Activated CD4-positive, alpha-beta T cell treated with anti-CD3 and anti-CD28 coated beads, Interleukin-2, amount 50 U/mL, for 24 hours (primary cell): ENCODE results near the gene NHLH1.
"Not testable (repeated sequence)": the region's sequence is repeated elsewhere in the genome, so short reads cannot be mapped to it uniquely, and the experiment has no call there.

Experiments used
- DNase-seq, 2 donors: peaks; one replicate each; pipeline ENCODE4 v3.0.0-alpha.2; 2020; ENCODE audit warnings: low read depth in 1 of 2, low spot score in 1 of 2

Gene NHLH1

DNA sequence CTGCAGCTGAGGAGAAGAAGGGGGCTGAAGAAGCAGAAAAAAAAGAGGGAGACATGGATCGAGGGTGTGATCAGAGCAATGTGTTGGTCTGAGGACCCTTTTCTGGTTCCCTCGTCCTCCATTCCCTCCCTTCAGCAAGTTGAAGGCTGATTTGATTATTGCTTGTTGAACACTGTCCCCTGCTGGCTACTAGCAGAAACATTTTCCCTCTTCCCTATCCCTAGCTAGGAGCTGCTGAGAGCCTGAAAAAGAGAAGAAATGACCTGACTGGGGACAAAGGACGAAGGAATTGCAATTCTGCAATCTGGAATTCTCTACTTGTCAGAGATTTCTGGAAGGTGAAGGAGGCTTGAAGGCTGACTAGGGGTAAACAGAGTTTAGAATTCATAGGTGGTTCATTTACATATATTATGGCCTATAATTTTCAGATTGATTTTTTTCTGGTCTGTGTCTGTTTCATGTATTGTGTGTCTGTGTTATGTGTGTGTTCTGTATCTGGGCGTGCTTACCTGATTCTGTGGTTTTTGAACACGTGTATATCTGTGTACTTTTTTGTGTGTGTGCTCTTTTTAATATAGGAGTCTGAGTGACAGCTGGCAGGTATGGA lies 9.8 kb downstream of the NHLH1 start:
- peak in 1 of 2 donors; percentile 15 for DNase-seq

DNA sequence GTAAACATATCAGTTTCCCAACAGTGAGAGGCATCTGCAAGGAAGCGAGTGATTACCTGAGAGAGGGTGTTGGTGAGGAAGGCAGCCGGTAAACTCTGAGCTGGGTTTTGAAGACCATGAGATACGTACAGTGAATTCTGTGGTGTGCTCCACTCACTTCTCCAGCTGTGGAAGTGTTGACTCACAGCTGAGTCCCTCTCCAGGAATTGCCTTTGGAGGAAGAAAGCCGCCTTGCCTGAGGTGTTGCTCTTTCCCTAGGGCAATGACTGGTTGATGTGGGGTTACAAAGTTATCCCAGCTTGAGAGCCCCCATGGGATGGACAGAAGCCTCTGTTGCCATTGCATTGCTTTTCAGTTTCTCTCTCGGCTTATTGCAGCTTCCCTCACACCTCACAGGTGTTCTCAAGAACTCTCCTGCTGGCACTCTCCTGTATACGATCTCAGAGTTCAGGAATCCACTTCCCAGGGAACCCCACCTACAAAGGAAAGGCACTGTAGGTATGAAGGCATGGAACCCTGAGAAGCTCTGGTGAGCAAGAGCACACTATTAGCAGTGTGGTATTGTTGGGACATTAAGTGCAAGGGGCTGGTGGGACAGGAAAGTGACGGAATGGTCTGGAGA lies 10.8 kb downstream of the NHLH1 start:
- DNase-seq = no peak

DNA sequence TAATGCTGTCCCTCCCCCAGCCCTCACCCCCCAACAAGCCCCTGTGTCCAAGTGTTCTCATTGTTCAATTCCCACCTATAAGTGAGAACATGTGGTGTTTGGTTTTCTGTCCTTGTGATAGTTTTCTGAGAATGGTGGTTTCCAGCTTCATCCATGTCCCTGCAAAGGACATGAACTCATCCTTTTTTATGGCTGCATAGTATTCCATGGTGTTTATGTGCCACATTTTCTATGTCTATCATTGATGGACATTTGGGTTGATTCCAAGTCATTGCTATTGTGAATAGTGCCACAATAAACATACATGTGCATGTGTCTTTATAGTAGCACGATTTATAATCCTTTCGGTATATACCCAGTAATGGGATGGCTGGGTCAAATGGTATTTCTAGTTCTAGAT lies 17.9 kb downstream of the NHLH1 start:
- not testable (repeated sequence) for DNase-seq

DNA sequence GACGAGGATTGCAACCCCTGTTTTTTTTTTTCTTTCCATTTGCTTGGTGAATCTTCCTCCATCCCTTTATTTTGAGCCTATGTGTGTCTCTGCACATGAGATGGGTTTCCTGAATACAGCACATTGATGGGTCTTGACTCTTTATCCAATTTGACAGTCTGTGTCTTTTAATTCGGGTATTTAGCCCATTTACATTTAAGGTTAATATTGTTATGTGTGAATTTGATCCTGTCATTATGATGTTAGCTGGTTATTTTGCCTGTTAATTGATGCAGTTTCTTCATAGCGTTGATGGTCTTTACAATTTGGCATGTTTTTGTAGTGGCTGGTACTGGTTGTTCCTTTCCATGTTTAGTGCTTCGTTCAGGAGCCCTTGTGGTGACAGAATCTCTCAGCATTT lies 21.5 kb downstream of the NHLH1 start:
- not testable (repeated sequence) for DNase-seq

DNA sequence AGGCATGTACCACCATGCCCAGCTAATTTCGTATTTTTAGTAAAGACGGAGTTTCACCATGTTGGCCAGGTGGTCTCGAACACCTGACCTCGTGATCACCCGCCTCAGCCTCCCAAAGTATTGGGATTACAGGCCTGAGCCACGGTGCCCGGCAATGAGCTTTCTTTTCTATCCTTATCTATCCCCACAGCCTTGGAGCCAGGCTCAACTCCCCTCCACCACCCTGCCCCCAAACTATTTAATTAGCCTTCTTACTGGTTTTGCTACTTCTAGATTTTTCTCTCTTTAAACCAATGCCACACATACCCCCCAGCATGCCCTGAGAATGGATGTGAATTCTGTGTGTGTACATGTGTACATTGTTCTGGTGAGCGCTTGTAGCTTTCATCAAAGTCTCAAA lies 27.8 kb downstream of the NHLH1 start:
- DNase-seq = no peak

DNA sequence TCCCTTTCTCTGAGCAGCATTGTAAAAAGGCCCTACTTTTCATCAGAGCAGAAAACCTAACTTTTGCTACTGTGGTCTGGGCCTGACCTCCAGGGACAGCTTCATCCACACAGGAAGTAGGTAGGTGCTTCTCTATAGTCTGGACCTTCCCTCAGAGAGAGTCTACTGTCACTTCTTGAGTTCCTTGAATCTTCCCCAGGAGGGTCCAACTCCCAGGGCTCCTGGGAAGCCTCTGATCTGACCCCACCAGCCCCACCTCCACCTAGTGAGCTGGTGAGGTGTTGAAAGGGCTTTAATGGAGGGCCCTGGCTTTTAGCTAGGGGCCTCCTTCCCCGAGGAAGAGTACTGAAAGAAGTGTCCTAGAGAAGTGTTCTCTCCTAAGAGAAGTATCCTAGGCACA lies 30.8 kb downstream of the NHLH1 start:
- DNase-seq = no peak

DNA sequence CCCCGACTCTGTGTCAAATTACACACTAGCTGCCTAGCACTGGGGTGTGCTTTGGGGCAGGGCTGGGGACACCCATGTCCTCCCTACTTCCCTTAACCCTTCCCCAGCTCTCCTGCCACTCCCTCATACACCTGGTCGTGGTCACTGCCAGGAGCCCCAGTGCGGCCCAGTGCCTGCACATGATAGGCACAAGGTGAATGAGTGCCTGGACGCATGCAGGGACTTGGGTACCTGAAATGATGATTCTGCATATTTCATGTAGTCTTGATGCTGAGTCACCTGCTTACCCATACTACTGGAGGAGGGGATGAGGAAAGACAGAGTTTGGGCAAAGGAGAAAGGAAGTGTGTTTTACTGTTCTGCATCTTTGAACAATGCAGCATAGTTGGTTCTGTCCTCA lies 32.0 kb downstream of the NHLH1 start:
- no peak for DNase-seq

DNA sequence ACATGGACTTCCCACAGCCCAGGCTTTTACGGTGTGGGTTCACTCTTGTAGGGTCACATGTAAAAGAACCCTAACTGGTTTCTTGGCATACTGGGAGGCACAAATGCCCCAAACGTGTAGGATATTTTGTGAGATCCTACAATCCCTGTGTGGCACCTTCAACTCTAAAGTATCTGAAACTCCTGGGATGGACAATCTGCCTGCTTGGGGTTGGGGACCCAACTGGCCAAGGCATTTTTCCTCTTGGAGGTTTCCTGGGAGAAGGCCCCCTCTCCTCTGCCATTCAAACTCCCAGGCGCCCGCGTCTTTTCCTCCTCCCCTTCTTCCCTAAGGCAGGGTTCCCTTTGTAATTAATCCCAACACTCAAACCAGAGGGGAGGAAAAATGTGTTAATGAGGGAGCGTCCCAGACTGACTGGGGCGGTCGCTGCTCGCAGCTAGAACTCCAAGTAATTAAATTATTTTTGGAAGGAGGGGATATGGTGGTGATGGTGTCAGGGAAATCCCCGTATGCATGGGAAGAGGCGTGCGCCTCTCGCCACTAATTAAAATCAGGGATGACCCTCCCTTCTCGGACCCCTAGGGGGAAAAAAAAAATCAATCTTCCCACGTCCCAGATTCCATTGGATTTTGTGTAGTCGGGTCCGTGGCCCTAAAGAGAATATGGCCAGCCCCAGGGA lies 32.8 kb downstream of the NHLH1 start:
- DNase-seq = no peak

DNA sequence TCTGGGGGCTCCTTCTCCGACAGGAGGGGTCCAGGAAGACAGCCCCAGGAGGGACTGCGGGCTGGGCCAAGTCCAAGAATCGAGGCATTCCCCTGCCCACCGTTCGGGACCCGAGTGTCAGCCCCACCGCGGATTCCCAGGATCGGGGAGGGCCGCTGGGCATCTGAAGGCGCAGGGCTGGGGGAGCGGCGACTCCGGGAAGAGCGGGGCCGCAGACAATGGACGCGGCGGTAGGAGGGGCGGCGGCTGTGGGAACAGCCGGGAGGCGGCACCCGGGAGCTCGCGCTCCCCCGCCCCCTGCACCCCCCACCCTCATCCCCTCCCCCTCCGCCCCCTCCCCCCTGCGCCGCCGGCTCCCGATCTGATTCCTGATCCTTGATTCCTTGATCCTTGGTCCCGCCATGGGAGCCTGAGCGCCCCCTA lies 33.4 kb downstream of the NHLH1 start, which contains the start of gene VANGL2:
Gene VANGL2, plus strand, starts transcription at position 342 of the 423 bp plus-strand sequence. CDS start 15,274 bp downstream, outside the sequence.
- DNase-seq = no peak

DNA sequence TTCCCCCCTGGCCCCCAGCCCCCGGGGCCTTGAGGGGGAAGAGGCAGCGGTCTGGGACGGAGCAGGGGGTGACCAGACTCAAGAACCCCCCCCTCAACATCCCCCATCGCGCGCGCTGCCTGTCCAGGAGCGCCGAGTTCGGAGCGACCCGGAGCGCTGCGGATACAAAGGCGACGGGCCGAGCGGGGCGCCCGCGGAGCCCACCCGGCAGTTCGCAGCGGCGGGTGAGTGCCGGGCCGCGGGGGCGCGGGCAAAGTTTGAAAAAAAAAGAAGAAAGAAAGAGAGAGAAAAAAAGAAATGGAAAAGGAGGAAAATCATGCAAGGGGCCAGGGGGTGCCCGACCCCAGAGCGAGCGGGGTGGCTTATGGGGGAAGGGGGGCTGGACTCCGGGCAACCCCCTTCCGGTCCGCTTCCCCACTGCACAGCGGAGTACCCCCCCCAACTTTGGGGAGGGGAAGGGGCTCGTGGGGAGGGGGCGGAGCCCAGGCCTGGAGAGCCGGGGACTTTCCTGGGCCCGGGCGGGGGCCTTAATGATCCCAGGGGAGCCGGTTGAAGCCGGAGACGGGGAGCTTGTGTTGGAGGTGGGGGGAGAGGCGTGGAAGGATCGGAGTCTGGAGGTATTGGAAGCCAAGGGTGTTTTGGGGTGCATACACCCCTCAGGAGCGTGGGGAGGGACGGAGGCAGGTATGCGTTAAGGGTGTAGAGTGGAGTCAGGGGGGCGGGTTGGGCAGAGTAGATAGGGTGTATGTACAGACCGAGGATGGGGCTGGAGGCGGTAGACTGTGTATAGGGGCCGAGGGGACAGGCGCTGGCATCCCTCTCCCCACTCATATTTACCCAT lies 34.0 kb downstream of the NHLH1 start:
- no peak for DNase-seq

DNA sequence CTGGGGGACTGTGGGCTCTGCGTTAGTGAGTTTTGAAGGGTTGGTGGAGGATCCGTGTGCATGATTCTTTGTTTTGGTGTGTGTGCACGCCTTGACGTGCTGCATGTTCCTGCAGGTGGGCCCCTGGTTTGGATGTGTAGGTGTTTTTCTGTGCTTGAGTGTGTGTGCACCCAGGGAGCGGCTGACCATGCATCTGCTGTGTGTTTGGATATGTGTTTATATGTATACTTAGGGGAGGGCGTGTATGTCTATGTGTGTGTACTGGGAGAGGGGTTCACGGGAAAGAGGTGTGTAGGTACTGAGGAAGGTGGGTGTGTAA lies 34.6 kb downstream of the NHLH1 start:
- DNase-seq = no peak

DNA sequence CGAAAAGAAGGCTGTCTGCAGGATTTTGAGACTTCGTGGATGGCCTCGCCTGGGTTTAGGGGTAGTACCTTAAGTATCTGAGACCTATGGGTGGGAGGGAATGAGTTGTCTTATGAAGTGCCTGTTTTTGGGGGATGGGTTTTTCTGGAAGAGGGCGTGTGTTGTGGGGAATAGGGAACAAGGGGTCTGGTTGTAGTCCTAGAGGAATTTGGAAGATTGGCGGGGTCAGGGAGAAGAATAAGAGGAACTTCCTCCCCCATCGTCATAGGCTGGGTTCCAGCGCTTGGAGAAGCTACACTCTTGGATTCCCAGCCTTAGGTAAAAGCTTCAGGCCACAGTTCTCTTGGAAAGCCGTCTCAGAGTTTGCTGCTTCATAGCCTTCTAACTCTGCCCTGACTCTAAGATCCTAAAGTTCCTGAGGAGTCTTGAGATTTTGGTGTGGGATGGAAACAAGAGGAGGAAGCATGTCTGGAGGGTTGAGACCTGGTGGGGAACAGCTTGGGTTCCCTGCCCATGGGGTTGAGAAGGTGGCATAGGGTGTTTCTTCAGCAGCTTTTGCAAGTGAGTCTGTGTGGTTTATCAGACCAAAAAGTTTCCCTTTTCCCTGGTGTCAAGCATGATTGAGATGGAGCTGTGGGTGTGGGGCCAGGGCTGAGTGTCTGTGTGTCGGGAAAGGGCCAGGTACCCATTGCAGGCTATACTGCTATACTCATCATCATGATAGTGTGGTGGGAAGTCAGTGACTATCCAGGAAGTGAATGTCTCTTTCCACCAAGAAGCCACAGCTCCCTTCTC lies 35.3 kb downstream of the NHLH1 start:
- no peak for DNase-seq

DNA sequence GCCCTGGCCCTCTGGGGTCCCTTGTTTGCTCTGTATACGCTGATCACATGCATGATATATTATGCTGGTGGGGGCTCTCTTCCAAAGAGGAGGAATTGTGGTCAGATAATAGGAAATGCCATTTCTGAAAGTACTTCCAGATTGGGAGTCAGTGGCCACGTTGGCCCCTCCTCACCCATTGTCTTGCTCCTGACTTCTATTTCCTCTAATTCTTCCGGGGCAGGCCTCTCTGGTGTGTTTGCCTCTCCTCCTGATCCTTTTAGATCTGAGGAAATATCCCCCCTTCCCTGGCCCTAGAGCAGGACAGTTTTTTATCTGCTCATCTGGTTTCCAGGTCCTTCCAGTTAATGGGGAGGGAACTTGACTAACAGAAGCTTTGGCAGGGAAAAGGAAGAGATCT lies 36.4 kb downstream of the NHLH1 start:
- DNase-seq = no peak

DNA sequence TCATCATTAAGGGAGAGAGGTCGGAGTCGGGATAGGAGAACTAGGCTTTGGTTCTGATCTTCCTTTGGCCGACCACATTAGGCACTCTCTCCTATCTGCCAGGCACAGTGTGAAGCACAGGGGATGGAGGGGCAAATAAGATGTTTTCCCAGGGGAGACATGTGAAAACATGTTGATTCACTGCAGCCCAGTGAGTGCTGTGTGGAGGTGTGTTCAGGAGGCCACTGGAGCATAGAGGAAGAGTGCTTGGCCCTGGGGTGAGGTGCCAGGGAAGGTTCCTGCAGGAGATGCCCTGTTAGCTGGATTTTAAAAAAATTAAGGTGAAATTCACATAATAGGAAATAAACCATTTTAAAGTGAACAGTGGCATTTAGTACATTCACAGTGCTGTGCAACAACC lies 37.2 kb downstream of the NHLH1 start:
- no peak for DNase-seq

DNA sequence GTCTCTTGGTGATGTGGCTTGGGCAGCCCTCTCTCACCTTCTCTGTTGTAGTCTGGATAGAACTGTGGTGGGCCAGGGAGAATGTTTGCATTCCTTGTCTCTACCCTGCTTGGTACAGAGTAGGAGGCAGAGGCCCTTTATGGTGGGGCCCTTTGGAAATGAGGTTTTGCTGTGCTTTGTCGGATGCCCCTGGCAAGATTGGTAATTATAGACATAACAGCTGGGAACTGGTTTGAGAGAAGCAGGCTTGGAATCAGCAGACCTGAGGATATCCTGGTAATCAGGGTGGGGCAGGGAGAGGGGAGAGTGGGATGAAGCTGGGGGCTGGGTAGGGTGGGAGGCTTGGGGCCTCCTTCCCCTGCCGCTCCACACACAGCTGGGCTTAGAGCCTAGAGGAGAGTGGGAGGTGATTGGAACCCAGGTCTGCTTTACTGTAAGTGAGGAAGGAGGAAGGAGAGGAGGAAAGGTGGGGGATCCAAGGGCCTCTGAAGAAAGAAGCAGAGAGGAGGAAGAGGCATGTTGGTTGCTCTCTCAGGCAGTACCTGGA lies 38.5 kb downstream of the NHLH1 start:
- no peak for DNase-seq

DNA sequence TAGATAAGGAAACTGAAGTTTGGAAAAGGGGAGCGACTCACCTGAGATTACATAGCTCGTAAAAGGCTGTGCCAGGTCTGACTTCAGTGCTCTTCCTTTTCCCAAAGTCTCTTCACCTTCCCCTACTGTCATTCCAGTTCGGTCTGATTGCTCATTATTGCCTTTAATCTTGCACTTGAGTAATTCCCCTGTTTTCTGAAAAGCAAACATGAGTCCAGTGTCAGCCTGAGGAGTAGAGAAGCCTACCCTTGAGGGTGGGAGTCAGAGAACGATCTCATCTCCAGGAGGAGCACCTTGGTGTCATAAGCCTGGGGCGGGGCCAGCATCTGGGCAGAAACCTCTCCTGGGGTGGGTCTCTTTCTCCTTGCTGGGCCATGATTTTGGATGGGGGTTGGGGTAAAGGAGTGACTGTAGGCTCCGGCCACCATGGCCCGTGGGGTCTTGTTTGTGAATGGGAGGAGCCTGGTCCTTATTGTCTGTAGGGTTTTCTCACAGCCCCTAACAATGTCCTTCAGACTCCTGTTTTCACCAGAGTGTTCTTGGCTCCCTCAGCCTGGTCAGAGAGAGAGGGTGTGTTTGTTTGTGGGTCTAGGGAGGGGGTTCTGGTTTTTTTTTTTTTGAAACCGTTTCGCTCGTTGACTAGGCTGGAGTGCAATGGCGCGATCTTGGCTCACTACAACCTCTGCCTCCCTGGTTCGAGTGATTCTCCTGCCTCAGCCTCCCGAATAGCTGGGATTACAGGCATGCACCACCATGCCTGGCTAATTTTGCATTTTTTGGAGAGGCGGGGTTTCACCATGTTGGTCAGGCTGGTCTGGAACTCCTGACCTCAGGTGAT lies 39.5 kb downstream of the NHLH1 start:
- DNase-seq = no peak

DNA sequence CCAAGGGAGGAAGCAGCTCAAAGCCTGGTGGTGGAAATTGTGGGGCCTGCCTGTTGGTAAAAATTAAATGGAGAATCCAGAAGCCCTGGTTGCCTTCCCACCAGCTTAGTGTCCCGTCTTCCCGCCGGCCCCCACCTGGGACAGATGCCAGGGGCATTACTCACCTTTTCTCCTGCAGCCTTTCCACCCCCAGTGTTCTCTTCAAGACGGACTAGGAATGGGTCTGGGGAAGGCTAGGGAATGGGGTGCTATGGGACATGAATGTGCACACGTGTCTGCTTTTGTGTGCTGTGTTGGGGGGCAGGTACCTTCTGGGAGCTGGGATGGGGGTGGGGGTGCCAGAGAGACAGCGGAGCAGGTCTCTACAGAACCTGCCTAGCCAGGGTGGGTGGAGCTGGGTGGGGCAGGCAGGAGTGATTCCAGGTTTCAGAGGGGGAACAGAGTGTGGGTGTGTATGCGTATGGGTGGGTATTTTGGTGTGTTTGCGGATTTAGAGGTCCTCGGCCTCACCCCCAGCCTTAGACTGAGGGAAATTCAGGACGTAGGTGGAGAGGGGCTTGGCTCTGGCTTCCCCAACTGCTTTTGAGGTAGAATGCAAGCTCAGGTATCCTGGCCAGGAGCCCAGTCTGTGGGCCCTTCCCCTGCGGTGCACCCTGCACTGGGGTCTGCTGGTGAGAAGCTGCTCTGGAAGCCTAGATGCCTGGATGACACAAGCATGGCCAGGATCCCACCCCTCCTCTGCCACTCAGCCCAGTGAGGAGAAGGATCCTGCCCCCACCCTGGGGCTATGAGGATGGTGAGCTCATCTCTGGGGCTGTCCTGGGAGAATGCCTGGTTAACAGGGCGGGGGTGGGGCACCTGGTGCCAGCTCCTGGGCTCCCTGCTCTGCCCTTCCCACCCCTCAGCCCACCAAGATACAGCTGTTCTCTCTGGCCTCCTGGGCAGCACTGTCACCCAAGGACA lies 41.2 kb downstream of the NHLH1 start:
- no peak for DNase-seq

DNA sequence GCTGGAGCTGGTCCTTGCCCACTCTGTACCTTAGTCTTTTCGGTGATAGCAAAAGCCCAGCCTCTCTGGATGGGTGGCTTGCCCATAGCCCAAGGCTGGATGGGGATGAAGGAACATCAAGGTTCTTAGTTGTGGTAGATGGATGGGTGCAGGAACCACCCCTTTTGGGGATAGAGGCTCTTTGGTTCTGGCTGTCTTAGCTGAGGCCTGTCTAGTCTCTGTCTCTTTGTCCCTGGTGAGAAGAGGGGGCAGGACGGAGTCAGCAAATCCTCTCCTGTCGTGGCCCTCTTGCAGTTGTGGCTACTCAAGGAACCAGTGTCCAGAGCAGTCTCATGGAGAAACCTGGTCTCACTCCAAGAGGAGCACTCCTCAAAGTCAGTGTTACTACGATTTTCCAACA lies 42.0 kb downstream of the NHLH1 start:
- no peak for DNase-seq

DNA sequence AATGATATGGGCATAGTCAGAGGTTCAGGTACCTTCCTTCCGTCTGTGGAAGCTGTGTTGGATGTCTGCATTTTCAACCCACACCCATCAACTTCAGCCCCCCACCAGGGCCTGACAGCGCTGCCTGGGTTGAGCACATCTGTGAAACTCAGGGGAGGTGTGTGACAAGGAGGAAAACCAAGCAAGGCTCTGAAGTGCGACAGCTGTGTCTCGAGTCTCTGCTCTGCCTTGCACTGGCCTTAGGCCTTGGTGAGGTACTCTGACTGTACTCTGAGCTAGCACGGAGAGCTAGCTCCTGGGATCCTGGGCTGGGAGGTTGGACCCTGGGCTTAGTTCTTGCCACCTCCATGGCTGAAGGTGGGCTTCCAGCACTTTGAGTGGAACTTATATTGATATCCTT lies 42.6 kb downstream of the NHLH1 start:
- no peak for DNase-seq
